Lung (tissue), 12 donors: Measurements from ENCODE around the gene SPATS2. TPM values are rescaled to one million over a fixed set of nuclear protein-coding genes. Genes with fewer than 3 reads are reported as not detected.

Experiments
- ATAC-seq: fragments of 200-7000 bp; cut with Tn5 transposase; one replicate; pipeline ENCODE4 v1.9.1; 2020; ENCODE audit warnings: moderate number of reproducible peaks; ENCODE audit not compliant: insufficient read depth, low FRiP score
- DNase-seq, 3 donors: peaks; one replicate each; pipeline ENCODE4 v3.0.0-alpha.2; 2013 to 2017
- H3K27ac ChIP-seq, 2 donors: one replicate each; pipeline ENCODE4 v1.5.1; 2013; ENCODE audit warnings: mild to moderate bottlenecking in 2 of 2, moderate library complexity in 2 of 2, control low read depth in 1 of 2, inconsistent platforms in 1 of 2, low read depth in 1 of 2, low read length in 1 of 2
- H3K27me3 ChIP-seq, 3 donors: one replicate each; pipeline ENCODE4 v1.5.1; 2013; ENCODE audit warnings: low read length in 2 of 3; ENCODE audit not compliant: control insufficient read depth in 3 of 3, insufficient read depth in 3 of 3
- H3K36me3 ChIP-seq, 4 donors: one replicate each; pipeline ENCODE4 v1.5.1; 2013; ENCODE audit warnings: low read length in 4 of 4, mild to moderate bottlenecking in 1 of 4, moderate library complexity in 1 of 4; ENCODE audit not compliant: control insufficient read depth in 4 of 4, insufficient read depth in 4 of 4
- H3K4me1 ChIP-seq, 5 donors: one replicate each; pipeline ENCODE4 v1.5.1; 2013; ENCODE audit warnings: low read length in 5 of 5, mild to moderate bottlenecking in 2 of 5, moderate library complexity in 1 of 5; ENCODE audit not compliant: control insufficient read depth in 5 of 5, insufficient read depth in 5 of 5
- H3K4me3 ChIP-seq: one replicate; pipeline ENCODE4 v1.5.1; 2013; ENCODE audit warnings: mild to moderate bottlenecking, control low read depth, moderate library complexity
- H3K9ac ChIP-seq, 2 donors: one replicate each; pipeline ENCODE4 v1.5.1; 2013; ENCODE audit warnings: low read length in 2 of 2, control low read depth in 1 of 2; ENCODE audit not compliant: insufficient read depth in 1 of 2
- H3K9me3 ChIP-seq, 4 donors: one replicate each; pipeline ENCODE4 v1.5.1; 2013; ENCODE audit warnings: low read length in 3 of 4, mild to moderate bottlenecking in 1 of 4, moderate library complexity in 1 of 4; ENCODE audit not compliant: control insufficient read depth in 4 of 4, insufficient read depth in 3 of 4
- CTCF ChIP-seq: IDR thresholded peaks from 2 replicates; pipeline ENCODE4 v1.5.1; 2012; ENCODE audit warnings: mild to moderate bottlenecking; ENCODE audit errors: control extremely low read depth, extremely low read depth
- WGBS, 2 donors: extraction: QIAGEN DNeasy Blood & Tissue Kit; methylation state at CpG; one replicate each; pipeline ENCODE4 v1.1.7; 2013; 5-methylcytosine and 5-hydroxymethylcytosine counted together
- polyA plus RNA-seq, 2 donors: library from polyadenylated mRNA; stranded (reverse); fragments of 200-250 nt; gene quantifications; one replicate each; pipeline ENCODE4 v1.2.1, GENCODE V29; 2013
- total RNA-seq, 2 donors: library from RNA; depleted of rRNA in 1 of 2; stranded (reverse); fragments of >200 nt in 1 of 2; gene quantifications; one replicate each; pipeline ENCODE4 v1.2.1, GENCODE V29; 2014 to 2021
- donor health status: control.
- donor health status: control.
- donor health status: Bipolar disorder and iron deficiency.
- donor health status: healthy.
- donor health status: DM: yes; HTN: yes; CAD: no.

Gene SPATS2
- total and polyA plus RNA-seq, 4 donors: 6.6 to 48.8 (median 10.0) TPM

- peak in 2 of 3 donors; percentile 55 to 61 for DNase-seq
- Histone ChIP-seq H3K4me1 (peaks cover 0 to 6% (median 0%) of the 10 kb centered on the region in 5 donors), H3K27ac (no peak overlapping the region), H3K9ac (no peak overlapping the region), H3K9me3 (no peaks in the 10 kb centered on the region), H3K36me3 (no peaks in the 10 kb centered on the region), H3K4me3 (no peak overlapping the region), H3K27me3 (no peaks in the 10 kb centered on the region)
- TF ChIP-seq CTCF: no peak
- ATAC-seq: no peak
- 14% methylated on average over 3 of the region's 3 CpGs for WGBS, 2 donors
These were observed 10.1 kb upstream of the SPATS2 start for GRCh38 chr12:49357103-49357678.

- ATAC-seq (peak; percentile 62), DNase-seq (peak; percentile 65 to 81 (median 78))
- no peak overlapping the region for H3K4me3 ChIP-seq
- no peak overlapping the region for H3K27ac ChIP-seq
- peak; percentile 85 for TF ChIP-seq CTCF
- peaks cover 0 to 6% (median 0%) of the 10 kb centered on the region in 5 donors for H3K4me1 ChIP-seq
- no peak overlapping the region for H3K9ac ChIP-seq
- no peaks in the 10 kb centered on the region for H3K9me3 ChIP-seq
- no peaks in the 10 kb centered on the region for H3K36me3 ChIP-seq
- no peaks in the 10 kb centered on the region for H3K27me3 ChIP-seq
- WGBS, 2 donors: 25 to 35% methylated on average over 7 of the region's 7 CpGs
These were observed 8.7 kb upstream of the SPATS2 start for GRCh38 chr12:49358483-49359141.

- no peak for TF ChIP-seq CTCF
- DNase-seq: no peak
- ATAC-seq: no peak
- Histone ChIP-seq H3K9me3 (no peaks in the 10 kb centered on the region), H3K27me3 (no peaks in the 10 kb centered on the region), H3K4me1 (peaks cover 0 to 6% (median 0%) of the 10 kb centered on the region in 5 donors), H3K36me3 (no peaks in the 10 kb centered on the region), H3K9ac (no peak overlapping the region), H3K27ac (no peak overlapping the region), H3K4me3 (no peak overlapping the region)
- WGBS, 2 donors: 84 to 95% methylated on average over 7 of the region's 7 CpGs
These were observed 7.6 kb upstream of the SPATS2 start for GRCh38 chr12:49359671-49360070.
